HG03159 (cell line): Measurements from ENCODE around the gene TTLL11.

ENCODE experiments used
- ATAC-seq: cut with Tn5 transposase; IDR thresholded peaks from one replicate; pipeline ENCODE4 v1.9.1; 2021; ENCODE audit warnings: mild to moderate bottlenecking, moderate library complexity; ENCODE audit not compliant: unreplicated experiment

The TTLL11 gene

DNA sequence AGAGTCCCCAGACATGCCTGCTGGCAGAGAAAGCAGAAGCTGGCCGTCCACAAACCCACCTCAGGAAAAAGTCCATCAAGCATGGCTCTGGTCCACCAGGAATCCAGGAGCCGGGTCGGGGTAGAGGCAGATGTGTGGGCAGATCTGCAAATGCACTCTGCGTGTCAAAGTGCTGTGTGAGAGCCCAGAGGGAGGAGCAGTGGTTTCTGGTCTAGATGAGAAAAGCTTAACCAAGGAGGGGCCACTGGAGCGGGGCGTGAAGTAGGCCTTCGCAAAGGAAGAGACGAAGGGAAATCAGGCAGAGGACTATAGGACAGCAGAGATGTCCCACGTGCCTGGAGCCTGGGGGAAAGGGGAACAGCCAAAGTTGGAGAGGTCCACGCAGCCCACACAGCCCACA lies 40.0 kb downstream of the TTLL11 start:
- no peak for ATAC-seq

DNA sequence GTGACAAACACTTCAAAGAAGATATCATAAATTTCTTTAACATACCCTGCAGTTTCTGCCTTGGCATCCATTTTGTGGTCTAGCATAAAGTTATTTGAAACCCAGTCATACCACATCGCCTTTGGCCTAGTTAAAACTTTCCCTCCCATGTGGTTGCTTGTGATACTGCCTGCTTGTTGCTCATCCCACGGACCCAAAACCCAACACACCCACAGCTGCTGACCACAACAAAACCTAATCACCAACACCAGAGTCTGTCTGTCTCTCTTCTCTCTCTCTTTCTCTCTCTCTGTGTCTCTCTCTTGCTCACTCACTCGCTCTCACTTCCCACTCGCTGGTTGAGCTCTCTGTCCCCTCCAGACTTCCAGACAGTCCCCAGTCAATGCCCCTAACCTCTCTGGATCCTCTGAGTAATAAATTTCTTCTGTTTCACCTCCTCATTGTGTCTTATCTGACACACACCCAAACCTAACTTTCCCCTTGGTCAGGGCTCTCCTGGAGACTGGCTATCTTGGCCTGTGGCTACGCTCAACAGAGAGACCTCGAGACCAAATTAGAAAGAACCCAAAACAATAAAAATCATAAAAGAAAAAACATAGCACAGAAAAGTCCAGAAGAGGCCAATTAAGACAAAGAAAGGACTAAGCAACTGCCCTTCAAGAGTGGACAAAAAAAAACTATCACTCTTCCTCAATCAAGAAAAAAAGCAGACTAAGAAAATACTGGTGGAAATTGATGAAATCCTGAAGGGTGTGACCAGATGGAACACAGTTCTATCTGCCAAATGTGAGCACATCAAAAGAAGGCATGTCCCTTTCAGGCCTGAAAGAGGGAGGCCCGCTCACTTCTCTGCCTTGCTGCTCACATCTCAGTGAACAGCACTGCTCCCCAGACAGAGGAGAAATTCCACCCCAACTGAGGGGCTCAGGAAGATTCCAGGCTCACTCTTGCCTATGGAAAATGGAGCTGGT lies 41.5 kb downstream of the TTLL11 start:
- ATAC-seq: no peak

GRCh38 chr9:122050167-122050566 lies 42.9 kb downstream of the TTLL11 start:
- no peak for ATAC-seq

DNA sequence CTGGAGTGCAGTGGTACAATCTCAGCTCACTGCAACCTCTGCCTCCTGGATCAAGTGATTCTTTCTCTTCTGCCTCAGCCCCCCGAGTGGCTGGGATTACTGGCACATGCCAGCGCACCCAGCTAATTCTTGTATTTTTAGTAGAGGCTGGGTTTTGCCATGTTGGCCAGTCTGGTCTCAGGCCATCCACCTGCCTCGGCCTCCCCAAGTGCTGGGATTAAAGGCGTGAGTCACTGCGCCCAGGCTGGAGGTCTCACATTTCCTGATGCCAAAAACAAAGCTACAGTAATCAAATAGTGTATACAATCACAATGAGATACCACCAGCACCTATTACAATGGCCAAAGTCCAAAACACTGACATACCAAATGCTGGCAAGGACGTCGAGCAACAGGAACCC lies 51.1 kb downstream of the TTLL11 start:
- ATAC-seq: no peak

GRCh38 chr9:122040561-122041242 lies 52.4 kb downstream of the TTLL11 start:
- no peak for ATAC-seq

- ATAC-seq: no peak
Measured at GRCh38 chr9:122039234-122039633, 53.9 kb downstream of the TTLL11 start.

GRCh38 chr9:122036988-122037387 lies 56.1 kb downstream of the TTLL11 start:
- ATAC-seq: no peak

DNA sequence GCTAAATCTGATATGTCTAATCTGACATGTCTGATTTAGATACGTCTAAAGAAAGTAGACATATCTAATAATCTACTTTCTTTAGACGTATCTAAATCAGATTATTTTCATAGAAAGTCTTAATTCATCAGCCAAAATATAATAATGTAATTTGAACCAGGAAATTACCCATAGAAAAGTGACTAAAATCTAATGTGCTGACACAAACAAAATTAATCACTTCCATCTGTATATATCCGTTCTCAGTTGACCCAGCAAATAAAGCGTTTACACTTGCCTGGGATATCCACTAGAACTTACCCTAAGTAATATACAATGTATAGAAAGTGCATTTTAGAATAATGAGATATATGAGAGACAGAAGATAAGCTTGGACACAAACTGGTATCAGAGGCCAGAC lies 56.7 kb downstream of the TTLL11 start:
- no peak for ATAC-seq

DNA sequence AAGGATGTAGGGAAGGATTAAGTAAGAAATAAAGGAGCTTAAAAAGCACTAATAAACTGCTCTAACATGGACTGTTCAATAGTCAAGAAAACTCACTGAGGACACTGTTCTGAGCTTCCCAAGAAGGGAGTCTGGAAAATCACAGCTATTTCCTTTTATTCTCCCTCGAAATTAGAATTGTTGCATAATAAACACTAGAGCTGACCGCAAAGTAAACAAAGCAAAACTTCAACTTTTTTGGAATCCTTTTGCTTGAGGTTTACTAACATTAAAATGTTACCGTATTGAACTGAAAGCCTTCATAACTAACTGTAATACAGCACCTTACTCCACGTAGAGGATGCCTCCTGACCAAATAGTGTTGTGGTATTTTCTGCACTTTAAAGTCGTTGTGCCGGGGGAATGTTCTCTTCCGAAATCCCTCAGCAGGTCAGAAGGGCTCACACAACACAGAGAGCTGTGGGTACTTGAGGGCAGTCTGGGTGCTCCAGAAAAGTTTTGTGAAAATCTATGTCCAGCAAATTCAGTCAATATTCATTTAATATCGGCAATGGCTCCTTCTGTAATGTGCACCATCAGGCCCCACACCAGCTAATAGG lies 59.2 kb downstream of the TTLL11 start:
- ATAC-seq: no peak

DNA sequence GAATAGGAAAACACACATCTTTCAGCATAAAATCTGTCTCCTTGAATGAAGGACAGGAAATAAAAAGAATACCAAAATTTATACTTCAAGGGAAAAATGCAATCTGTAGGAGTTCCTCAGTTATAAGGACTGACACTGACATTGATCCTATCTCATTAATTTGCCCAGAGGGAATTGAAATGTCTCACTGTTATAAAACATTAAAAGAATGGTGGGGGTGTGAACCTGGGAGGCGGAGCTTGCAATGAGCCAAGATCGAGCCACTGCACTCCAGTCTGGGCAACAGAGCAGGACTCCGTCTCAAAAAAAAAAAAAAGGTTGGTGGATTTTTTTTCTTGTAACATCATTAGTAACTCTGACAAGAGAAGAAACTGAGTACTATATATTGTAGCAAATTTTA lies 60.8 kb downstream of the TTLL11 start:
- no peak for ATAC-seq

- ATAC-seq: no peak
Measured at GRCh38 chr9:122031776-122032175, 61.3 kb downstream of the TTLL11 start.

- ATAC-seq: no peak
Measured at GRCh38 chr9:122031157-122031556, 62.0 kb downstream of the TTLL11 start.

- ATAC-seq: no peak
Measured at GRCh38 chr9:122030357-122030756, 62.8 kb downstream of the TTLL11 start.

- ATAC-seq: no peak
Measured at GRCh38 chr9:122029898-122030297, 63.2 kb downstream of the TTLL11 start.

DNA sequence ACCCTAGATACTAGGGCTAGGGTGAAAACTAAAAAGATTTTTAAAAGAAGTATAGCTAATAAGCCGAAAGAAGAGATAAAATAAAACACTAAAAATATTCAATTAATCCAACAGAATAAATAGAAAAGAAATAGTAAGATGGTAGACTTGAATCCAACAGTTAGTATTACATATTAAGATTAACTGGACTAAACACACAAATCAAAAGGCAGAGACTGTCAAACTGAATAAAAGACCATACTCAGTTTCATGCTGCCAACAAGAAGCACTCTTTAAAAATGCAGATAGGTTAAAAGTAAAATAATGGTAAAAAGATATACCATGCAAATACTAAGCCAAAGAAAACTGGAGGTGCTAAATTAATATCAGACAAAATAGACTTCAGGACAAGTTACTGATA lies 65.0 kb downstream of the TTLL11 start:
- no peak for ATAC-seq

- no peak for ATAC-seq
Measured at GRCh38 chr9:122020398-122020797, 72.7 kb downstream of the TTLL11 start.

- ATAC-seq: no peak
Measured at GRCh38 chr9:122016744-122017143, 76.4 kb downstream of the TTLL11 start.

GRCh38 chr9:122016309-122016708 lies 76.8 kb downstream of the TTLL11 start:
- ATAC-seq: no peak

- ATAC-seq: no peak
Measured at GRCh38 chr9:122015170-122015821, 77.8 kb downstream of the TTLL11 start.

- ATAC-seq: no peak
Measured at GRCh38 chr9:122011818-122012498, 81.2 kb downstream of the TTLL11 start.

DNA sequence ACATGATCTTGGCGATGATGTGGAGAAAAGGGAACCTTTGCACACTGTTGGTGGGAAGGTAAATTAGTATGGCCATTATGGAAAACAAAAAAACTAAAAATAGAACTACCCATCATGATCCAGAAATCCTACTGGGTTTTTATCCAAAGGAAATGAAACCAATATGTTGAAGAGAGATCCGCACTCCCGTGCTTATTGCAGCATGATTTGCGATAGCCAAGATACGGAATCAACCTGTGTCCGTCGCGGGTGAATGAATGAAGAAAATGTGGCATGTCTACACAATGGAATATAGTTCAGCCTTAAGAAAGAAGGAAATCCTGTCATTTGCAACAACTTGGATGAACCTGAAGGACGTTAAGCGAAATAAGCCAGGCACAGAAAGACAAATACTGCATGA lies 84.5 kb downstream of the TTLL11 start:
- ATAC-seq: no peak
